ENCODE results near the gene CRELD2. TPM values are rescaled to one million over a fixed set of nuclear protein-coding genes. Genes with fewer than 3 reads are reported as not detected.
A peak's percentile ranks its signal among the peaks of the same experiment; 100 is the strongest.

CRELD2 gene
- total and polyA plus RNA-seq, 2 of the 4 experiments (the other 2 are of a cell fraction), result 36.2 to 70.7 TPM

GRCh38 chr22:49936973-49937757 is 18.7 kb downstream of the CRELD2 start:
- intact Hi-C loops (cut with micrococcal nuclease) (no loop called here), dilution Hi-C loops (cut with HindIII; ENCODE audit: low sequenced_read_pairs, unreplicated experiment) (no loop called here), in situ Hi-C loops (cut with MboI; ENCODE audit: low sequenced_read_pairs) (no loop called here)
- Histone ChIP-seq H2AK5ac (ENCODE audit: low read depth, low read length) (peak overlapping the region; percentile 60), H3K4me2 (ENCODE audit: low read depth, low read length) (no peak overlapping the region), H4K5ac (ENCODE audit: low read depth, low read length) (no peak overlapping the region), H2BK120ac (ENCODE audit: low read depth, low read length) (no peak overlapping the region), H3K9me3 (ENCODE audit: control insufficient read depth, insufficient read depth, low read length) (no peaks in the 10 kb centered on the region), H3K9me1 (ENCODE audit: insufficient read depth, low read length) (no peaks in the 10 kb centered on the region), H3K4ac (ENCODE audit: low read depth, low read length) (peak overlapping the region; percentile 51), H3K4me1 (ENCODE audit: control insufficient read depth, insufficient read depth, low read length) (peaks cover 14% of the 10 kb centered on the region), H4K8ac (ENCODE audit: low read depth in 2 of 2, low read length in 2 of 2) (no peak overlapping the region), H2BK20ac (ENCODE audit: low read depth, low read length) (no peak overlapping the region), H3K9ac (ENCODE audit: low read depth, low read length) (no peak overlapping the region), H4K20me1 (ENCODE audit: insufficient read depth, low read length) (no peaks in the 10 kb centered on the region), H3K14ac (replicated peaks; ENCODE audit: low read depth, low read length) (no peak overlapping the region), H2BK5ac (ENCODE audit: low read depth, low read length, poor library complexity, severe bottlenecking) (no peak overlapping the region), H3K36me3 (ENCODE audit: control insufficient read depth, insufficient read depth, low read length) (no peaks in the 10 kb centered on the region), H3K4me3 (ENCODE audit: insufficient read depth, low read depth, low read length) (no peak overlapping the region), H3K79me1 (ENCODE audit: low read depth in 1 of 2, low read length in 2 of 2) (peaks cover 0 to 3% of the 10 kb centered on the region in 2 experiments; a peak in 1 of 4 replicates), H3K56ac (ENCODE audit: extremely low read depth, insufficient read depth, low read length) (no peak overlapping the region), H3K18ac (ENCODE audit: low read depth, low read length) (no peak overlapping the region), H2AK9ac (replicated peaks; ENCODE audit: low read depth, low read length, poor library complexity) (peak overlapping the region; percentile 46), H4K91ac (ENCODE audit: insufficient read depth, low read depth, low read length) (0 out of 2 replicates have a peak overlapping the region, but pooled peaks have one; percentile 2), H3K23ac (ENCODE audit: low read depth, low read length) (no peak overlapping the region), H2AFZ (replicated peaks; ENCODE audit: low read length, poor library complexity) (no peak overlapping the region), H3K27me3 (ENCODE audit: control insufficient read depth, insufficient read depth, low read length) (no peaks in the 10 kb centered on the region), H3K27ac (ENCODE audit: insufficient read depth, low read length) (no peak overlapping the region), H2BK15ac (ENCODE audit: low read depth, low read length) (peak overlapping the region; percentile 27; the same call in 1 of the 3 replicates)
- no peak for DNase-seq
- CTCF ChIA-PET, result interaction anchor here (1.0 kb wide), 1 partner anchor 93 kb away, joined by 3 read pairs; no protein-coding TSS in a partner anchor
- POLR2A ChIA-PET (ENCODE audit: unreplicated experiment), result no interaction called here
- no peak for ATAC-seq (ENCODE audit: low read depth)
- no TSS peak for BruUV-seq (replicated peaks)
- 65% methylated on average over 4 of the region's 21 CpGs; no CpG with 5 or more reads in 1 of the 2 experiments for WGBS, 2 experiments (ENCODE audit: extremely low coverage in 2 of 2, insufficient read length in 1 of 2)
- TF ChIP-seq CHD1 (IDR thresholded peaks at IDR 0.05; ENCODE audit: low read depth, low read length) (no peak), USF2 (IDR thresholded peaks at IDR 0.05; ENCODE audit: low read depth, low read length) (no peak), CEBPB (IDR thresholded peaks at IDR 0.05; ENCODE audit: low read depth, low read length) (no peak), CTCF (conservative IDR thresholded peaks at IDR 0.05; ENCODE audit: low read depth, low read length) (no peak), RAD21 (IDR thresholded peaks at IDR 0.05; ENCODE audit: low read length) (no peak), SMC3 (IDR thresholded peaks at IDR 0.05; ENCODE audit: low read depth, low read length) (no peak), BHLHE40 (IDR thresholded peaks at IDR 0.05; ENCODE audit: low read depth, low read length) (no peak), RFX5 (IDR thresholded peaks at IDR 0.05; ENCODE audit: low read depth, low read length) (no peak), MXI1 (IDR thresholded peaks at IDR 0.05; ENCODE audit: borderline replicate concordance, low read depth, low read length) (no peak), RCOR1 (IDR thresholded peaks at IDR 0.05; ENCODE audit: insufficient replicate concordance, low read length) (no peak), FOS (IDR thresholded peaks at IDR 0.05; ENCODE audit: low read depth, low read length) (no peak), ELK1 (IDR thresholded peaks at IDR 0.05; ENCODE audit: borderline replicate concordance, low read depth, low read length) (no peak), NFE2L2 (IDR thresholded peaks at IDR 0.05; ENCODE audit: low read depth, low read length) (no peak), MAZ (IDR thresholded peaks at IDR 0.05; ENCODE audit: borderline replicate concordance, low read depth, low read length) (no peak)

Data from IMR-90 (cell line).